Esophagus squamous epithelium (tissue), 4 donors: ENCODE results near the gene MEI1.

Source experiments
- POLR2A ChIP-seq, 4 donors: fragments of 450-650 bp; IDR thresholded peaks; one replicate each; pipeline ENCODE4 v1.6.1; 2017; ENCODE audit warnings: antibody characterized with exemption in 4 of 4, mild to moderate bottlenecking in 4 of 4, moderate library complexity in 3 of 4
- TF ChIP-seq, protein P1 (sequence below), 6 experiments: fragments of 450-650 bp in 4 of 6; fragments of 200-600 bp in 2 of 6; sonication (generic) in 2 of 6; IDR thresholded peaks; one replicate each; pipeline ENCODE4 v1.5.1; 2016 to 2019; ENCODE audit warnings: antibody characterized with exemption in 6 of 6, mild to moderate bottlenecking in 4 of 6, moderate library complexity in 4 of 6

DNA sequence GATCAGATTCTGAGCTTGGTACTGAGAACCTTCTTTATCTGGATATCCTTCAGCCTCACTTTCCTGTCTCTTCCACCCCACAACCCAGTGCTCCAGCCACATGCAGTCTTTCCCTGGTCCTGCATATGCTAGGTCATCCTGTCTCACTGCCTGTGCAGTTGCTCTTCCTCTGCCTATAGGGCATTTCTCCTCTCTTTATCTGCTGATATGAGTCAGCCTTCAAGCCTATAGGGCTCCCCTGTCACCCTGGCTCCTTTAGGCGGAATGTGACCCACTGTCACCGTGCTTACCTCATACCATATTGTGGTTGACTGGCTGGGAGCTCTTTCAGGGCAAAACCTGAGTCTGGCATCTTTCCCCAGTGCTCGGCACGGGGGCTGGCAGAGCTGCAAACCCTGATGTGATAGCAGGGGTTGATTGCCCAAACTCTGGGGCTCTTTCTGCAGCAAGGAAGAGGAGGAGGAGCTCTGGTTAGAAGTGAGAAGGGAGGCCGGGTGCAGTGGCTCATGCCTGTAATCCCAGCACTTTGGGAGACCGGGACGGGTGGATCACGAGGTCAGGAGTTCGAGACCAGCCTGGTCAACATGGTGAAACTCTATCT, 26.3 kb downstream of the MEI1 start:
- TF ChIP-seq, protein P1, sequence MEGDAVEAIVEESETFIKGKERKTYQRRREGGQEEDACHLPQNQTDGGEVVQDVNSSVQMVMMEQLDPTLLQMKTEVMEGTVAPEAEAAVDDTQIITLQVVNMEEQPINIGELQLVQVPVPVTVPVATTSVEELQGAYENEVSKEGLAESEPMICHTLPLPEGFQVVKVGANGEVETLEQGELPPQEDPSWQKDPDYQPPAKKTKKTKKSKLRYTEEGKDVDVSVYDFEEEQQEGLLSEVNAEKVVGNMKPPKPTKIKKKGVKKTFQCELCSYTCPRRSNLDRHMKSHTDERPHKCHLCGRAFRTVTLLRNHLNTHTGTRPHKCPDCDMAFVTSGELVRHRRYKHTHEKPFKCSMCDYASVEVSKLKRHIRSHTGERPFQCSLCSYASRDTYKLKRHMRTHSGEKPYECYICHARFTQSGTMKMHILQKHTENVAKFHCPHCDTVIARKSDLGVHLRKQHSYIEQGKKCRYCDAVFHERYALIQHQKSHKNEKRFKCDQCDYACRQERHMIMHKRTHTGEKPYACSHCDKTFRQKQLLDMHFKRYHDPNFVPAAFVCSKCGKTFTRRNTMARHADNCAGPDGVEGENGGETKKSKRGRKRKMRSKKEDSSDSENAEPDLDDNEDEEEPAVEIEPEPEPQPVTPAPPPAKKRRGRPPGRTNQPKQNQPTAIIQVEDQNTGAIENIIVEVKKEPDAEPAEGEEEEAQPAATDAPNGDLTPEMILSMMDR (IDR thresholded peaks at IDR 0.05) = no peak
- no peak for TF ChIP-seq POLR2A (IDR thresholded peaks at IDR 0.05)
